HG03060 (cell line): ENCODE measurements around the gene FBXL2.
"Not testable (repeated sequence)": the region's sequence is repeated elsewhere in the genome, so short reads cannot be mapped to it uniquely, and the experiment has no call there.

Experiments
- ATAC-seq: cut with Tn5 transposase; IDR thresholded peaks from one replicate; pipeline ENCODE4 v1.9.1; 2021; ENCODE audit warnings: low read depth, moderate number of reproducible peaks; ENCODE audit not compliant: unreplicated experiment

FBXL2 gene

GRCh38 chr3:33424606-33425452 lies 147.6 kb downstream of the FBXL2 start:
- no peak for ATAC-seq

- no peak for ATAC-seq
These were observed 148.2 kb downstream of the FBXL2 start for GRCh38 chr3:33425453-33425852.

GRCh38 chr3:33426068-33426467 lies 148.8 kb downstream of the FBXL2 start:
- ATAC-seq, result no peak

- no peak for ATAC-seq
These were observed 149.5 kb downstream of the FBXL2 start for GRCh38 chr3:33426630-33427317.

GRCh38 chr3:33428734-33429133 lies 151.5 kb downstream of the FBXL2 start:
- no peak for ATAC-seq

- not testable (repeated sequence) for ATAC-seq
These were observed 152.1 kb downstream of the FBXL2 start for GRCh38 chr3:33429306-33429705.

- ATAC-seq, result no peak
These were observed 152.8 kb downstream of the FBXL2 start for GRCh38 chr3:33430061-33430460.

- ATAC-seq, result no peak
These were observed 153.3 kb downstream of the FBXL2 start for GRCh38 chr3:33430571-33430970.

GRCh38 chr3:33433843-33434242 lies 156.6 kb downstream of the FBXL2 start:
- no peak for ATAC-seq
